ENCODE measurements around the gene PRLR.

- no peak for TF ChIP-seq POLR2A (IDR thresholded peaks at IDR 0.05)
- no peak for TF ChIP-seq CTCF (IDR thresholded peaks at IDR 0.05)
Measured at GRCh38 chr5:35233121-35233520, 2.8 kb upstream of the PRLR start.

Data from prostate gland (tissue), 2 donors.